HEK293 (cell line): ENCODE data around the gene NUDT9.

ENCODE experiments used
- CTCF ChIA-PET: fragments of 350-600 bp; formaldehyde crosslinking; extraction: SDS; loops from one replicate; lab custom pipeline; 2021; ENCODE audit warnings: antibody characterized with exemption; lab: Yijun Ruan, JAX
- POLR2A ChIA-PET: fragments of 300-600 bp; formaldehyde crosslinking; extraction: SDS; loops from one replicate; lab custom pipeline; 2020; ENCODE audit warnings: antibody characterized with exemption, inconsistent platforms; lab: Yijun Ruan, JAX
- H3K27ac ChIP-seq: fragments of 200-500 bp; sonication (Bioruptor generic); 2 replicates; pipeline ENCODE4 v1.5.1; 2014; ENCODE audit warnings: low read depth, low read length, control low read depth, inconsistent platforms; ENCODE audit errors: extremely low read depth
- H3K36me3 ChIP-seq, 2 experiments: fragments of 200-500 bp in 1 of 2; sonication (Bioruptor generic) in 1 of 2; 1 replicate in 1 of 2; 2 replicates in 1 of 2; pipeline ENCODE4 v1.5.1; 2014 to 2017; ENCODE audit warnings: inconsistent platforms in 2 of 2, low read length in 2 of 2; ENCODE audit not compliant: control insufficient read depth in 2 of 2, insufficient read depth in 1 of 2
- H3K4me1 ChIP-seq: fragments of 200-500 bp; sonication (Bioruptor generic); 2 replicates; pipeline ENCODE4 v1.5.1; 2014; ENCODE audit warnings: mild to moderate bottlenecking, low read length, inconsistent platforms; ENCODE audit not compliant: control insufficient read depth, insufficient read depth
- H3K4me3 ChIP-seq: 2 replicates; pipeline ENCODE4 v1.5.1; 2011; ENCODE audit warnings: low read depth, mild to moderate bottlenecking, control low read depth, low read length, moderate library complexity
- H3K9me3 ChIP-seq: fragments of 200-500 bp; sonication (Bioruptor generic); 2 replicates; pipeline ENCODE4 v1.5.1; 2014; ENCODE audit warnings: low read depth, low read length, inconsistent platforms; ENCODE audit not compliant: control insufficient read depth, insufficient read depth
- AEBP2 ChIP-seq: fragments of 450-650 bp; formaldehyde crosslinking; IDR thresholded peaks from 2 replicates; pipeline ENCODE4 v1.5.1; 2016; ENCODE audit warnings: missing biosample characterization, missing genetic modification characterization, borderline replicate concordance
- GLIS1 ChIP-seq: fragments of 450-650 bp; formaldehyde crosslinking; IDR thresholded peaks from 2 replicates; pipeline ENCODE4 v1.5.1; 2016; ENCODE audit warnings: missing biosample characterization, missing genetic modification characterization
- KLF17 ChIP-seq: fragments of 450-650 bp; formaldehyde crosslinking; IDR thresholded peaks from 2 replicates; pipeline ENCODE4 v1.5.1; 2016; ENCODE audit warnings: missing biosample characterization, missing genetic modification characterization
- ZFHX2 ChIP-seq: fragments of 450-650 bp; formaldehyde crosslinking; conservative IDR thresholded peaks from 2 replicates; pipeline ENCODE4 v1.5.1; 2016; ENCODE audit warnings: missing biosample characterization, missing genetic modification characterization
- ZNF10 ChIP-seq: fragments of 450-650 bp; formaldehyde crosslinking; IDR thresholded peaks from 2 replicates; pipeline ENCODE4 v1.5.1; 2017; ENCODE audit warnings: missing biosample characterization, missing genetic modification characterization
- ZNF24 ChIP-seq: fragments of 450-650 bp; formaldehyde crosslinking; IDR thresholded peaks from 2 replicates; pipeline ENCODE4 v1.5.1; 2016; ENCODE audit warnings: missing biosample characterization, missing genetic modification characterization
- ZNF513 ChIP-seq: fragments of 450-650 bp; IDR thresholded peaks from 2 replicates; pipeline ENCODE4 v1.5.1; 2018; ENCODE audit warnings: missing biosample characterization, missing genetic modification characterization
- ZNF529 ChIP-seq: fragments of 450-650 bp; formaldehyde crosslinking; IDR thresholded peaks from 2 replicates; pipeline ENCODE4 v1.5.1; 2017; ENCODE audit warnings: missing genetic modification characterization, missing biosample characterization; ENCODE audit not compliant: insufficient replicate concordance
- ZNF596 ChIP-seq: fragments of 450-650 bp; IDR thresholded peaks from 2 replicates; pipeline ENCODE4 v1.5.0; 2018; ENCODE audit warnings: missing biosample characterization, mild to moderate bottlenecking, missing genetic modification characterization, moderate library complexity
- ZNF621 ChIP-seq: fragments of 450-650 bp; formaldehyde crosslinking; IDR thresholded peaks from 2 replicates; pipeline ENCODE4 v1.5.1; 2017; ENCODE audit warnings: missing biosample characterization, missing genetic modification characterization
- ZNF624 ChIP-seq: fragments of 450-650 bp; formaldehyde crosslinking; IDR thresholded peaks from 2 replicates; pipeline ENCODE4 v1.5.1; 2017; ENCODE audit warnings: missing biosample characterization, missing genetic modification characterization
- ZNF626 ChIP-seq: fragments of 450-650 bp; sonication (Bioruptor Pico); formaldehyde crosslinking; IDR thresholded peaks from 2 replicates; pipeline ENCODE4 v1.5.1; 2018; ENCODE audit warnings: missing biosample characterization, missing genetic modification characterization, inconsistent platforms
- ZNF660 ChIP-seq: fragments of 450-650 bp; IDR thresholded peaks from 2 replicates; pipeline ENCODE4 v1.5.1; 2018; ENCODE audit warnings: missing biosample characterization, mild to moderate bottlenecking, missing genetic modification characterization
- ZNF830 ChIP-seq: fragments of 450-650 bp; IDR thresholded peaks from 2 replicates; pipeline ENCODE4 v1.5.0; 2018; ENCODE audit warnings: missing biosample characterization, missing genetic modification characterization, low read depth, mild to moderate bottlenecking, moderate library complexity

NUDT9 gene

GRCh38 chr4:87505862-87506261 is 83.5 kb downstream of the NUDT9 start:
- Histone ChIP-seq H3K36me3 (no peaks in the 10 kb centered on the region), H3K4me3 (no peak overlapping the region), H3K27ac (no peak overlapping the region), H3K9me3 (no peaks in the 10 kb centered on the region), H3K4me1 (no peaks in the 10 kb centered on the region)
- POLR2A ChIA-PET, result no interaction called here
- CTCF ChIA-PET, result no interaction called here
- TF ChIP-seq ZNF529 (tag by site-specific recombination), result no peak
- no peak for TF ChIP-seq ZNF621
- TF ChIP-seq ZNF624 (tag by site-specific recombination), result no peak
- TF ChIP-seq ZNF830 (tag by site-specific recombination), result no peak

GRCh38 chr4:87506974-87507701 is 84.8 kb downstream of the NUDT9 start:
- Histone ChIP-seq H3K27ac (no peak overlapping the region), H3K4me1 (no peaks in the 10 kb centered on the region), H3K4me3 (no peak overlapping the region), H3K9me3 (no peaks in the 10 kb centered on the region), H3K36me3 (no peaks in the 10 kb centered on the region)
- CTCF ChIA-PET, result no interaction called here
- TF ChIP-seq ZNF10 (tag by site-specific recombination) (no peak), GLIS1 (tag by site-specific recombination) (no peak), KLF17 (tag by site-specific recombination) (no peak), AEBP2 (tag by site-specific recombination) (no peak), ZNF626 (tag by site-specific recombination) (no peak), ZFHX2 (tag by site-specific recombination) (no peak), ZNF24 (no peak), ZNF660 (tag by site-specific recombination) (no peak), ZNF513 (tag by site-specific recombination) (no peak), ZNF596 (tag by site-specific recombination) (no peak)
- POLR2A ChIA-PET, result no interaction called here
